AG10803 (cell line): ENCODE measurements around the gene PCGF1.
"Not testable (repeated sequence)": the region's sequence is repeated elsewhere in the genome, so short reads cannot be mapped to it uniquely, and the experiment has no call there.

Experiments
- DNase-seq: peaks from one replicate; pipeline ENCODE4 v3.0.0; 2010; ENCODE audit warnings: low read depth
- H3K4me3 ChIP-seq: 2 replicates; pipeline ENCODE4 v1.5.1; 2011; ENCODE audit warnings: mild to moderate bottlenecking, low read length, control low read depth
- CTCF ChIP-seq: conservative IDR thresholded peaks from 2 replicates; pipeline ENCODE4 v1.5.1; 2011; ENCODE audit warnings: mild to moderate bottlenecking, low read length, control low read depth, inconsistent platforms

Gene PCGF1

GRCh38 chr2:74495440-74495839 lies 12.1 kb downstream of the PCGF1 start:
- no peak for TF ChIP-seq CTCF
- H3K4me3 ChIP-seq = no peak overlapping the region
- DNase-seq = no peak

GRCh38 chr2:74493546-74493945 lies 13.9 kb downstream of the PCGF1 start:
- no peak for TF ChIP-seq CTCF
- no peak overlapping the region for H3K4me3 ChIP-seq
- no peak for DNase-seq

- H3K4me3 ChIP-seq = no peak overlapping the region
- TF ChIP-seq CTCF = no peak
- DNase-seq = no peak
Observed at GRCh38 chr2:74491648-74492544, 15.6 kb downstream of the PCGF1 start.

- TF ChIP-seq CTCF = no peak
- H3K4me3 ChIP-seq = no peak overlapping the region
- no peak for DNase-seq
Observed at GRCh38 chr2:74489906-74490305, 17.6 kb downstream of the PCGF1 start.

GRCh38 chr2:74488643-74489481 lies 18.6 kb downstream of the PCGF1 start:
- no peak overlapping the region for H3K4me3 ChIP-seq
- TF ChIP-seq CTCF = no peak
- DNase-seq = no peak

- H3K4me3 ChIP-seq = no peak overlapping the region
- DNase-seq = no peak
- no peak for TF ChIP-seq CTCF
Observed at GRCh38 chr2:74486141-74486540, 21.4 kb downstream of the PCGF1 start.

- DNase-seq = not testable (repeated sequence)
- peak overlapping the region; percentile 97 for H3K4me3 ChIP-seq
Observed at GRCh38 chr2:74483675-74484164, 23.8 kb downstream of the PCGF1 start.
